ENCODE results near the gene CPTP. TPM values are rescaled to one million over a fixed set of nuclear protein-coding genes. Genes with fewer than 3 reads are reported as not detected.
A peak's percentile ranks its signal among the peaks of the same experiment; 100 is the strongest.

The CPTP gene
- polyA plus RNA-seq, 3 donors: 6.4 to 7.7 (median 7.4) TPM

GRCh38 chr1:1373815-1374588 is 49.4 kb downstream of the CPTP start:
- no peak for DNase-seq
- Mint-ChIP-seq H3K9me3 (peaks cover 0 to 2% (median 0%) of the 10 kb centered on the region in 7 donors), H3K36me3 (peaks cover 8 to 12% of the 10 kb centered on the region in 2 donors), H3K27me3 (ENCODE audit: low read depth in 3 of 3) (peaks cover 4 to 7% (median 7%) of the 10 kb centered on the region in 3 donors), H3K27ac (peak overlapping the region in 5 of 7 donors; percentile 70 to 99 (median 95)), H3K4me1 (peaks cover 40% of the 10 kb centered on the region), H3K4me3 (peak overlapping the region; percentile 81 to 86)
- no peaks in the 10 kb centered on the region for H3K27me3 ChIP-seq (ENCODE audit: control insufficient read depth in 2 of 2, insufficient read depth in 2 of 2, low read length in 2 of 2)
- H3K4me2 ChIP-seq (replicated peaks; ENCODE audit: extremely low read depth, low read length, poor library complexity, severe bottlenecking): peak overlapping the region; percentile 72
- TF ChIP-seq CTCF (IDR thresholded peaks at IDR 0.05): no peak
- peaks cover 0 to 9% of the 10 kb centered on the region in 2 donors for H3K36me3 ChIP-seq (replicated peaks in 1 of 2; ENCODE audit: control insufficient read depth in 1 of 2, insufficient read depth in 2 of 2, low read length in 2 of 2)
- H4K20me1 ChIP-seq (ENCODE audit: insufficient read depth, low read length): peaks cover 19% of the 10 kb centered on the region
- peak overlapping the region; percentile 88 to 94 for H3K27ac ChIP-seq (ENCODE audit: low read depth in 1 of 2, low read length in 2 of 2)
- H2AFZ ChIP-seq (ENCODE audit: insufficient read depth, low read depth, low read length, poor library complexity, severe bottlenecking): no peak overlapping the region
- peaks cover 20% of the 10 kb centered on the region for H3K79me2 ChIP-seq (ENCODE audit: insufficient read depth, low read length)
- H3K4me3 ChIP-seq (replicated peaks in 1 of 3; ENCODE audit: low read depth in 2 of 3, low read length in 3 of 3): peak overlapping the region; percentile 82 to 92 (median 83)
- 61% methylated on average over 52 of the region's 52 CpGs for WGBS (ENCODE audit: insufficient coverage)
- H3K9me3 ChIP-seq (replicated peaks in 1 of 2; ENCODE audit: control insufficient read depth in 1 of 2, insufficient read depth in 1 of 2, low read length in 2 of 2): no peaks in the 10 kb centered on the region
- H3K4me1 ChIP-seq (ENCODE audit: control insufficient read depth in 1 of 2, insufficient read depth in 2 of 2, low read length in 2 of 2): peaks cover 37 to 49% of the 10 kb centered on the region in 2 donors
- intact Hi-C loops (cut with micrococcal nuclease): loop anchor here in 1 of 2 donors (10.0 kb wide), 2 partner anchors 259 to 359 kb away; partner anchors contain the start of genes C1orf159 and ISG15
- H3K9ac ChIP-seq (ENCODE audit: insufficient read depth, low read length, poor library complexity, severe bottlenecking): peak overlapping the region; percentile 96

- no peaks in the 10 kb centered on the region for H3K9me3 ChIP-seq (replicated peaks in 1 of 2; ENCODE audit: control insufficient read depth in 1 of 2, insufficient read depth in 1 of 2, low read length in 2 of 2)
- H3K27ac ChIP-seq (ENCODE audit: low read depth in 1 of 2, low read length in 2 of 2): peak overlapping the region; percentile 88 to 94
- peak overlapping the region; percentile 72 for H3K4me2 ChIP-seq (replicated peaks; ENCODE audit: extremely low read depth, low read length, poor library complexity, severe bottlenecking)
- Mint-ChIP-seq H3K36me3 (peaks cover 8 to 12% of the 10 kb centered on the region in 2 donors), H3K4me3 (peak overlapping the region; percentile 81 to 86), H3K9me3 (peaks cover 0 to 2% (median 0%) of the 10 kb centered on the region in 7 donors), H3K27ac (peak overlapping the region; percentile 82 to 99 (median 96)), H3K27me3 (ENCODE audit: low read depth in 3 of 3) (peaks cover 4% of the 10 kb centered on the region in 3 donors), H3K4me1 (peaks cover 40% of the 10 kb centered on the region)
- TF ChIP-seq CTCF (IDR thresholded peaks at IDR 0.05): no peak
- intact Hi-C loops (cut with micrococcal nuclease): loop anchor here in 1 of 2 donors (10.0 kb wide), 2 partner anchors 260 to 360 kb away; partner anchors contain the start of genes C1orf159 and ISG15
- peaks cover 37 to 49% of the 10 kb centered on the region in 2 donors for H3K4me1 ChIP-seq (ENCODE audit: control insufficient read depth in 1 of 2, insufficient read depth in 2 of 2, low read length in 2 of 2)
- H4K20me1 ChIP-seq (ENCODE audit: insufficient read depth, low read length): peaks cover 19% of the 10 kb centered on the region
- H3K27me3 ChIP-seq (ENCODE audit: control insufficient read depth in 2 of 2, insufficient read depth in 2 of 2, low read length in 2 of 2): no peaks in the 10 kb centered on the region
- H3K4me3 ChIP-seq (replicated peaks in 1 of 3; ENCODE audit: low read depth in 2 of 3, low read length in 3 of 3): peak overlapping the region; percentile 82 to 92 (median 83)
- peaks cover 0 to 9% of the 10 kb centered on the region in 2 donors for H3K36me3 ChIP-seq (replicated peaks in 1 of 2; ENCODE audit: control insufficient read depth in 1 of 2, insufficient read depth in 2 of 2, low read length in 2 of 2)
- peak overlapping the region; percentile 96 for H3K9ac ChIP-seq (ENCODE audit: insufficient read depth, low read length, poor library complexity, severe bottlenecking)
- H3K79me2 ChIP-seq (ENCODE audit: insufficient read depth, low read length): peaks cover 20% of the 10 kb centered on the region
- H2AFZ ChIP-seq (ENCODE audit: insufficient read depth, low read depth, low read length, poor library complexity, severe bottlenecking): peak overlapping the region; percentile 87
- WGBS (ENCODE audit: insufficient coverage): 0% methylated on average over 12 of the region's 24 CpGs
- DNase-seq: no peak
These were observed 50.0 kb downstream of the CPTP start for GRCh38 chr1:1374589-1374928.
